K562 (cell line): ENCODE results near the gene PLA2G4A.

Experiments used
- E2F3 ChIP-seq: fragments of 250-450 bp; sonication (Bioruptor Pico); IDR thresholded peaks from 2 replicates; pipeline ENCODE4 v1.4.0; 2020; ENCODE audit warnings: mild to moderate bottlenecking
- NFE2 ChIP-seq: IDR thresholded peaks from 2 replicates; pipeline ENCODE4 v1.6.1; 2014; ENCODE audit warnings: antibody characterized with exemption, low read depth
- SMARCE1 ChIP-seq: fragments of 450-650 bp; IDR thresholded peaks from 2 replicates; pipeline ENCODE4 v1.7.1; 2016; ENCODE audit warnings: mild to moderate bottlenecking
- ZNF121 ChIP-seq: sonication (generic); formaldehyde crosslinking; conservative IDR thresholded peaks from 2 replicates; pipeline ENCODE4 v1.8.0; 2022; ENCODE audit warnings: missing genetic modification reagents
- TF ChIP-seq, protein P1 (sequence below): sonication (generic); formaldehyde crosslinking; IDR thresholded peaks from 2 replicates; pipeline ENCODE4 v1.8.1; 2023; ENCODE audit warnings: missing genetic modification reagents, mild to moderate bottlenecking, borderline replicate concordance

DNA sequence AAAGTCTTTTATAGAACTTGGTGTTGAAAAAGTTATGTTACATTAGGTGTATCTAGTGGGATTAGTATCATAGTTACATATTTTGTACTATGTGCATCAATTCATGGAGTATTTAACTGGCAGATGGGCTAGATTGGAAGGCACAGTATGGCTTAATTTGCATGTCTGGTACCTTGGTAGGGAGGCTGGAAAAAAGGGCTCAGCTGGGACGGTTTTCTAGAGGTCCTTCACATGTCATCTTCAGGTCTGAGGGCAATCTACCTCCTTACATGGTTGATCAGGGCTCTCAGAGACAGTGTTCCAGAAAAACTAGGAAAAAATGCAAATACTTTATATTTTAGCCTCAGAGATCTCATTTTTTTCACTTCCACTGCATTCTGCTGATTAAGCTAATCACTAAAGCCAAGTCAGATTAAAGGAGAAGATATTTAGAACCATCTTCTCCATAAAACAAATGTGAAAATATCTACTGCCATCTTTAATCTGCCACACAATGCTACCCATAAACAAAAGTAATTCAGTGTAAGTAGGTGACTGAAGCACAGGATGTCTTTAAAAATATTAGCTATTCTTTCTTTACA is 209.3 kb downstream of the PLA2G4A start:
- TF ChIP-seq SMARCE1 (no peak), ZNF121 (no peak), NFE2 (no peak), E2F3 (CRISPR knock-in tag) (no peak)
- TF ChIP-seq, protein P1, sequence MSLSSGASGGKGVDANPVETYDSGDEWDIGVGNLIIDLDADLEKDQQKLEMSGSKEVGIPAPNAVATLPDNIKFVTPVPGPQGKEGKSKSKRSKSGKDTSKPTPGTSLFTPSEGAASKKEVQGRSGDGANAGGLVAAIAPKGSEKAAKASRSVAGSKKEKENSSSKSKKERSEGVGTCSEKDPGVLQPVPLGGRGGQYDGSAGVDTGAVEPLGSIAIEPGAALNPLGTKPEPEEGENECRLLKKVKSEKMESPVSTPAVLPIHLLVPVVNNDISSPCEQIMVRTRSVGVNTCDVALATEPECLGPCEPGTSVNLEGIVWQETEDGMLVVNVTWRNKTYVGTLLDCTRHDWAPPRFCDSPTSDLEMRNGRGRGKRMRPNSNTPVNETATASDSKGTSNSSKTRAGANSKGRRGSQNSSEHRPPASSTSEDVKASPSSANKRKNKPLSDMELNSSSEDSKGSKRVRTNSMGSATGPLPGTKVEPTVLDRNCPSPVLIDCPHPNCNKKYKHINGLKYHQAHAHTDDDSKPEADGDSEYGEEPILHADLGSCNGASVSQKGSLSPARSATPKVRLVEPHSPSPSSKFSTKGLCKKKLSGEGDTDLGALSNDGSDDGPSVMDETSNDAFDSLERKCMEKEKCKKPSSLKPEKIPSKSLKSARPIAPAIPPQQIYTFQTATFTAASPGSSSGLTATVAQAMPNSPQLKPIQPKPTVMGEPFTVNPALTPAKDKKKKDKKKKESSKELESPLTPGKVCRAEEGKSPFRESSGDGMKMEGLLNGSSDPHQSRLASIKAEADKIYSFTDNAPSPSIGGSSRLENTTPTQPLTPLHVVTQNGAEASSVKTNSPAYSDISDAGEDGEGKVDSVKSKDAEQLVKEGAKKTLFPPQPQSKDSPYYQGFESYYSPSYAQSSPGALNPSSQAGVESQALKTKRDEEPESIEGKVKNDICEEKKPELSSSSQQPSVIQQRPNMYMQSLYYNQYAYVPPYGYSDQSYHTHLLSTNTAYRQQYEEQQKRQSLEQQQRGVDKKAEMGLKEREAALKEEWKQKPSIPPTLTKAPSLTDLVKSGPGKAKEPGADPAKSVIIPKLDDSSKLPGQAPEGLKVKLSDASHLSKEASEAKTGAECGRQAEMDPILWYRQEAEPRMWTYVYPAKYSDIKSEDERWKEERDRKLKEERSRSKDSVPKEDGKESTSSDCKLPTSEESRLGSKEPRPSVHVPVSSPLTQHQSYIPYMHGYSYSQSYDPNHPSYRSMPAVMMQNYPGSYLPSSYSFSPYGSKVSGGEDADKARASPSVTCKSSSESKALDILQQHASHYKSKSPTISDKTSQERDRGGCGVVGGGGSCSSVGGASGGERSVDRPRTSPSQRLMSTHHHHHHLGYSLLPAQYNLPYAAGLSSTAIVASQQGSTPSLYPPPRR (CRISPR knock-in tag) = no peak
